ENCODE results near the gene HMX2.

DNA sequence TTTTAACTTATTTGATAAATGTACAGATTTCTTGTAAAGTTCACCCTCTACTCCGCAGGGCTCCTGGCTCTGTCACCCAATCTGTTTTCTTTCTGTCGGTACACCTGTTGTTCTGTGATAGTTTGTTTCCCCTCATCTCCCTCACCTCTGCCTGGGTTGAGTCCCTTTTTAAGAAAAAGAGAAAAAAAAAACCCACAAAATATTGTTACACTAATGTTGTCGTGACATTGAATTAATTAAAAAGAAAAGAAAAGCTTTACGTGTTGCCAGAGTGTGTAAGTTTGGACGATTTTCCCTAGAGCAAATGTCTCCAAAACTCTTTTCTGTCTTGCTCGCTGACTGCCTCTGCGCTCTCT, 8.8 kb upstream of the HMX2 start:
- TF ChIP-seq, protein P1, sequence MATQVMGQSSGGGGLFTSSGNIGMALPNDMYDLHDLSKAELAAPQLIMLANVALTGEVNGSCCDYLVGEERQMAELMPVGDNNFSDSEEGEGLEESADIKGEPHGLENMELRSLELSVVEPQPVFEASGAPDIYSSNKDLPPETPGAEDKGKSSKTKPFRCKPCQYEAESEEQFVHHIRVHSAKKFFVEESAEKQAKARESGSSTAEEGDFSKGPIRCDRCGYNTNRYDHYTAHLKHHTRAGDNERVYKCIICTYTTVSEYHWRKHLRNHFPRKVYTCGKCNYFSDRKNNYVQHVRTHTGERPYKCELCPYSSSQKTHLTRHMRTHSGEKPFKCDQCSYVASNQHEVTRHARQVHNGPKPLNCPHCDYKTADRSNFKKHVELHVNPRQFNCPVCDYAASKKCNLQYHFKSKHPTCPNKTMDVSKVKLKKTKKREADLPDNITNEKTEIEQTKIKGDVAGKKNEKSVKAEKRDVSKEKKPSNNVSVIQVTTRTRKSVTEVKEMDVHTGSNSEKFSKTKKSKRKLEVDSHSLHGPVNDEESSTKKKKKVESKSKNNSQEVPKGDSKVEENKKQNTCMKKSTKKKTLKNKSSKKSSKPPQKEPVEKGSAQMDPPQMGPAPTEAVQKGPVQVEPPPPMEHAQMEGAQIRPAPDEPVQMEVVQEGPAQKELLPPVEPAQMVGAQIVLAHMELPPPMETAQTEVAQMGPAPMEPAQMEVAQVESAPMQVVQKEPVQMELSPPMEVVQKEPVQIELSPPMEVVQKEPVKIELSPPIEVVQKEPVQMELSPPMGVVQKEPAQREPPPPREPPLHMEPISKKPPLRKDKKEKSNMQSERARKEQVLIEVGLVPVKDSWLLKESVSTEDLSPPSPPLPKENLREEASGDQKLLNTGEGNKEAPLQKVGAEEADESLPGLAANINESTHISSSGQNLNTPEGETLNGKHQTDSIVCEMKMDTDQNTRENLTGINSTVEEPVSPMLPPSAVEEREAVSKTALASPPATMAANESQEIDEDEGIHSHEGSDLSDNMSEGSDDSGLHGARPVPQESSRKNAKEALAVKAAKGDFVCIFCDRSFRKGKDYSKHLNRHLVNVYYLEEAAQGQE (IDR thresholded peaks at IDR 0.05; ENCODE audit: insufficient read depth in 1 of 2, low read depth in 2 of 2, low read length in 1 of 2), result no peak
- TF ChIP-seq, protein P2, sequence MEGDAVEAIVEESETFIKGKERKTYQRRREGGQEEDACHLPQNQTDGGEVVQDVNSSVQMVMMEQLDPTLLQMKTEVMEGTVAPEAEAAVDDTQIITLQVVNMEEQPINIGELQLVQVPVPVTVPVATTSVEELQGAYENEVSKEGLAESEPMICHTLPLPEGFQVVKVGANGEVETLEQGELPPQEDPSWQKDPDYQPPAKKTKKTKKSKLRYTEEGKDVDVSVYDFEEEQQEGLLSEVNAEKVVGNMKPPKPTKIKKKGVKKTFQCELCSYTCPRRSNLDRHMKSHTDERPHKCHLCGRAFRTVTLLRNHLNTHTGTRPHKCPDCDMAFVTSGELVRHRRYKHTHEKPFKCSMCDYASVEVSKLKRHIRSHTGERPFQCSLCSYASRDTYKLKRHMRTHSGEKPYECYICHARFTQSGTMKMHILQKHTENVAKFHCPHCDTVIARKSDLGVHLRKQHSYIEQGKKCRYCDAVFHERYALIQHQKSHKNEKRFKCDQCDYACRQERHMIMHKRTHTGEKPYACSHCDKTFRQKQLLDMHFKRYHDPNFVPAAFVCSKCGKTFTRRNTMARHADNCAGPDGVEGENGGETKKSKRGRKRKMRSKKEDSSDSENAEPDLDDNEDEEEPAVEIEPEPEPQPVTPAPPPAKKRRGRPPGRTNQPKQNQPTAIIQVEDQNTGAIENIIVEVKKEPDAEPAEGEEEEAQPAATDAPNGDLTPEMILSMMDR (IDR thresholded peaks at IDR 0.05), result no peak
- no peak for TF ChIP-seq POLR2AphosphoS5 (IDR thresholded peaks at IDR 0.05; ENCODE audit: low read depth, low read length)

All from Panc1 (cell line).